Astrocyte (in vitro differentiated cells and primary cell): Measurements from ENCODE around the gene C1orf116. TPM values are rescaled to one million over a fixed set of nuclear protein-coding genes. Genes with fewer than 3 reads are reported as not detected.

Source experiments
- DNase-seq: peaks from one replicate; pipeline ENCODE4 v3.0.0-alpha.2; 2010; ENCODE audit warnings: low read depth
- FAIRE-seq: peaks from 2 replicates; lab custom pipeline; 2011; peaks lifted over from hg19 to GRCh38; lab: Jason Lieb, UNC
- H2AFZ ChIP-seq: 2 replicates; pipeline ENCODE4 v1.6.0; 2012; ENCODE audit warnings: low read depth, low read length, inconsistent platforms
- H3K27ac ChIP-seq: 2 replicates; pipeline ENCODE4 v1.5.1; 2011; ENCODE audit warnings: low read depth, low read length, inconsistent platforms
- H3K27me3 ChIP-seq: 2 replicates; pipeline ENCODE4 v1.6.0; 2011; ENCODE audit warnings: low read length, inconsistent platforms; ENCODE audit not compliant: insufficient read depth
- H3K36me3 ChIP-seq: 2 replicates; pipeline ENCODE4 v1.5.1; 2011; ENCODE audit warnings: low read length, inconsistent platforms; ENCODE audit not compliant: insufficient read depth
- H3K4me1 ChIP-seq: 2 replicates; pipeline ENCODE4 v1.5.1; 2011; ENCODE audit warnings: low read length, inconsistent platforms; ENCODE audit not compliant: insufficient read depth
- H3K4me2 ChIP-seq: 2 replicates; pipeline ENCODE4 v1.6.0; 2012; ENCODE audit warnings: low read length, inconsistent platforms
- H3K4me3 ChIP-seq: 2 replicates; pipeline ENCODE4 v1.5.1; 2011; ENCODE audit warnings: low read depth, mild to moderate bottlenecking, low read length, inconsistent platforms; ENCODE audit not compliant: insufficient read depth
- H3K79me2 ChIP-seq: 2 replicates; pipeline ENCODE4 v1.6.0; 2012; ENCODE audit warnings: mild to moderate bottlenecking, low read length, inconsistent platforms; ENCODE audit not compliant: insufficient read depth
- H3K9ac ChIP-seq: 2 replicates; pipeline ENCODE4 v1.6.0; 2012; ENCODE audit warnings: mild to moderate bottlenecking, low read length, inconsistent platforms
- H3K9me3 ChIP-seq: 2 replicates; pipeline ENCODE4 v1.5.1; 2012; ENCODE audit warnings: low read depth, mild to moderate bottlenecking, low read length, inconsistent platforms; ENCODE audit not compliant: insufficient read depth
- H4K20me1 ChIP-seq: 2 replicates; pipeline ENCODE4 v1.6.0; 2012; ENCODE audit warnings: low read length, inconsistent platforms; ENCODE audit not compliant: insufficient read depth
- H3K27ac Mint-ChIP-seq: one replicate; pipeline ENCODE4 v1.8.0; 2021; ENCODE audit warnings: mild to moderate bottlenecking, mixed read lengths; ENCODE audit not compliant: unreplicated experiment
- H3K27me3 Mint-ChIP-seq: one replicate; pipeline ENCODE4 v1.8.0; 2021; ENCODE audit warnings: low read depth, mixed read lengths; ENCODE audit not compliant: unreplicated experiment
- H3K36me3 Mint-ChIP-seq: one replicate; pipeline ENCODE4 v1.8.0; 2021; ENCODE audit warnings: low read depth, mixed read lengths; ENCODE audit not compliant: unreplicated experiment
- H3K4me1 Mint-ChIP-seq: one replicate; pipeline ENCODE4 v1.8.0; 2021; ENCODE audit warnings: low read depth, mixed read lengths; ENCODE audit not compliant: unreplicated experiment
- H3K4me3 Mint-ChIP-seq: one replicate; pipeline ENCODE4 v1.8.0; 2021; ENCODE audit warnings: mild to moderate bottlenecking, moderate library complexity, mixed read lengths; ENCODE audit not compliant: unreplicated experiment
- H3K9me3 Mint-ChIP-seq: one replicate; pipeline ENCODE4 v1.8.0; 2021; ENCODE audit warnings: mild to moderate bottlenecking, mixed read lengths; ENCODE audit not compliant: unreplicated experiment
- EZH2 ChIP-seq: IDR thresholded peaks from 2 replicates; pipeline ENCODE4 v1.6.1; 2012; ENCODE audit warnings: mild to moderate bottlenecking, low read length, inconsistent platforms; ENCODE audit not compliant: insufficient read depth
- total RNA-seq: library from RNA; stranded (reverse); gene quantifications from 2 replicates; pipeline ENCODE4 v1.2.1, GENCODE V29; 2021
- TF ChIP-seq, protein P1 (sequence below): IDR thresholded peaks from 2 replicates; pipeline ENCODE4 v1.5.1; 2011; ENCODE audit warnings: low read depth, mild to moderate bottlenecking, inconsistent platforms, low read length, moderate library complexity; ENCODE audit not compliant: insufficient read depth

The C1orf116 gene
- total RNA-seq, 1 donor from 2014 or later: 0.86 TPM

GRCh38 chr1:206970446-206970845 lies 62.1 kb downstream of the C1orf116 start, which contains the start of gene FCAMR:
Gene FCAMR (minus strand): TSS chr1:206970460. CDS start chr1:206970125, 335 bp downstream.
- Histone ChIP-seq H3K27ac (no peak within 1 kb of the TSS), H3K9ac (no peak within 1 kb of the TSS), H3K4me3 (no peak within 1 kb of the TSS), H3K4me2 (no peak within 1 kb of the TSS), H4K20me1 (no peaks in the 10 kb centered on the region), H3K36me3 (no peaks in the 10 kb centered on the region), H3K79me2 (no peaks in the 10 kb centered on the region), H3K9me3 (no peaks in the 10 kb centered on the region), H3K4me1 (no peaks in the 10 kb centered on the region), H3K27me3 (peaks cover 13% of the 10 kb centered on the region), H2AFZ (no peak within 1 kb of the TSS)
- peaks cover 6% of the 10 kb centered on the region for H3K4me1 Mint-ChIP-seq
- DNase-seq: no peak
- no peak for FAIRE-seq
- H3K4me3 Mint-ChIP-seq: no peak within 1 kb of the TSS
- H3K36me3 Mint-ChIP-seq: no peaks in the 10 kb centered on the region
- no peak for TF ChIP-seq EZH2
- TF ChIP-seq, protein P1, sequence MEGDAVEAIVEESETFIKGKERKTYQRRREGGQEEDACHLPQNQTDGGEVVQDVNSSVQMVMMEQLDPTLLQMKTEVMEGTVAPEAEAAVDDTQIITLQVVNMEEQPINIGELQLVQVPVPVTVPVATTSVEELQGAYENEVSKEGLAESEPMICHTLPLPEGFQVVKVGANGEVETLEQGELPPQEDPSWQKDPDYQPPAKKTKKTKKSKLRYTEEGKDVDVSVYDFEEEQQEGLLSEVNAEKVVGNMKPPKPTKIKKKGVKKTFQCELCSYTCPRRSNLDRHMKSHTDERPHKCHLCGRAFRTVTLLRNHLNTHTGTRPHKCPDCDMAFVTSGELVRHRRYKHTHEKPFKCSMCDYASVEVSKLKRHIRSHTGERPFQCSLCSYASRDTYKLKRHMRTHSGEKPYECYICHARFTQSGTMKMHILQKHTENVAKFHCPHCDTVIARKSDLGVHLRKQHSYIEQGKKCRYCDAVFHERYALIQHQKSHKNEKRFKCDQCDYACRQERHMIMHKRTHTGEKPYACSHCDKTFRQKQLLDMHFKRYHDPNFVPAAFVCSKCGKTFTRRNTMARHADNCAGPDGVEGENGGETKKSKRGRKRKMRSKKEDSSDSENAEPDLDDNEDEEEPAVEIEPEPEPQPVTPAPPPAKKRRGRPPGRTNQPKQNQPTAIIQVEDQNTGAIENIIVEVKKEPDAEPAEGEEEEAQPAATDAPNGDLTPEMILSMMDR: no peak
- H3K27ac Mint-ChIP-seq: no peak within 1 kb of the TSS
- H3K9me3 Mint-ChIP-seq: no peaks in the 10 kb centered on the region
- peaks cover 66% of the 10 kb centered on the region for H3K27me3 Mint-ChIP-seq

DNA sequence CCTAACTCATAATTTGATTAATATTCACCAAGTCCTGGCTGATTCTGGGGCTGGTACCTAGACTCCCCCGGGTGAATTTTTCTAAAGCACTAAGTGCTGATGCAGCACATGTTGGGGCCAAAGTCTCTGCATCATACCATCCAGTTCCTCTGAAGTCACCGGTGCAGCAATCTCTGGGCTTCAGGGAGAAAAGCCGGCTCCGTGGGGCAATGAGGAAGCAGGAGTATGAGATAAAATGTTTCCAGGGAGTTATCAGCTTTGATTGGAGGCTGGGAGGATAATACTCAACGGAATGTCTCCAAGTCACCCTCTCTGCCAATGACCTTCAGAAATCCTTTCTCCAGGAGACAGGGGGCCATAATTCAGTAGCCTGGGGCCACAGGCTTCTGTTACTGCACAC lies 63.5 kb downstream of the C1orf116 start:
- Histone ChIP-seq H3K4me3 (no peak overlapping the region), H3K27me3 (peaks cover 13% of the 10 kb centered on the region), H3K9ac (no peak overlapping the region), H3K36me3 (no peaks in the 10 kb centered on the region), H2AFZ (no peak overlapping the region), H3K9me3 (no peaks in the 10 kb centered on the region), H3K27ac (no peak overlapping the region), H3K4me1 (no peaks in the 10 kb centered on the region), H3K4me2 (no peak overlapping the region), H3K79me2 (no peaks in the 10 kb centered on the region), H4K20me1 (no peaks in the 10 kb centered on the region)
- Mint-ChIP-seq H3K4me3 (no peak overlapping the region), H3K4me1 (peaks cover 6% of the 10 kb centered on the region), H3K27me3 (peaks cover 60% of the 10 kb centered on the region), H3K27ac (no peak overlapping the region), H3K9me3 (peaks cover 4% of the 10 kb centered on the region), H3K36me3 (no peaks in the 10 kb centered on the region)
- TF ChIP-seq, protein P1: no peak
- TF ChIP-seq EZH2: no peak
- no peak for DNase-seq
- no peak for FAIRE-seq

Other genes with a start within 250 kb of the C1orf116 start
- gene IL20, start 167.1 kb downstream of the C1orf116 start, total RNA-seq: not detected in 2 replicates
- not detected in 2 replicates for gene IL24, start 135.3 kb downstream of the C1orf116 start, total RNA-seq
- 0.55 and 0.73 TPM in 2 replicates for gene FCMR, start 110.8 kb downstream of the C1orf116 start, total RNA-seq
- not detected in 2 replicates for gene PIGR, start 86.3 kb downstream of the C1orf116 start, total RNA-seq
- gene FCAMR, start 62.3 kb downstream of the C1orf116 start, total RNA-seq: not detected in 2 replicates
- gene YOD1, start 18.5 kb upstream of the C1orf116 start, total RNA-seq: 13.4 and 14.8 TPM in 2 replicates
- gene PFKFB2, start 20.5 kb upstream of the C1orf116 start, total RNA-seq: 6.2 and 6.9 TPM in 2 replicates
- 0.25 and 0.36 TPM in 2 replicates for gene C4BPB, start 56.1 kb upstream of the C1orf116 start, total RNA-seq
- gene C4BPA, start 71.5 kb upstream of the C1orf116 start, total RNA-seq: not detected in 2 replicates